NCI-H82 treated with DMSO at 0.1 percent for 48 hours (cell line): ENCODE measurements around the gene PALD1.

Experiments
- DNase-seq: peaks from one replicate; lab custom pipeline; 2025; ENCODE audit not compliant: unreplicated experiment; lab: John Stamatoyannopoulos, UW

The PALD1 gene

GRCh38 chr10:70552586-70552985 lies 74.0 kb downstream of the PALD1 start:
- DNase-seq: no peak

- no peak for DNase-seq
Observed at GRCh38 chr10:70555371-70555770, 76.8 kb downstream of the PALD1 start.

DNA sequence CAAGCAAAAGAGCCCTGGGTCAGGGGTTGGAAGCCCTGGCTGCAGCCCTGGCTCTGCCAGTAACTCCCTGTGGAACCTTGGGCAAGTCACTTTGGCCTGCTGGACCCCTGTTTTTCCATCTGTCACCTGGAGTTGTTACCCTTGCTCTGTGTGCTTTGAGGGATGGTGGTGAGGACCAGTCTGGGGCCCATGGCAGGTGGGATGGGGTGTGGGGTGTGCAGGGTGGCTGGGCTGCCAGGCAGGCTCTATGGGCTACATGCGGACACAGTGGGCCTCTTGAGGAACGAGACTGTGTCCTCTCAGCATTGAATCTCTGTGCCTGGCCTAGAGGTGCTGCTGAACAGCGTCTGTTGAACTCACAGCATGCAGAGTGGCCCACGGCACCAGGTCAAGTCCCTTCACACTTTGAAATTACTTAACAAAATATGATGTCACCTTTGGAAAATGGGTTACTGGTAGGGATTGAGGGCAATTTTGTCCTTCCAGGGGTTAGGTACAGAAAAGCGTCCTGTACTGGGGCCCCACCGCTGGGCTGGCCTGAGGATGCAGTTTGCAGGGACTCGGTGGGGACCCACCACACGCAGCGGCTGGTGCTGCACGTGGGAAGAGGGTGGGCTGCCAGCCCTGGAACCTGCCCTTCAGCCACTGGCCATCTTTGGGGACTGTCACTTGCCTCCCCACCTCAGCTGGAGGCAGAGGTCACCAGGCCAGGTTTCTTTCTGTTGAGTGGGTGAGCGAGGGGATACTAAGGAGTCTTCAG lies 78.7 kb downstream of the PALD1 start:
- DNase-seq: no peak

DNA sequence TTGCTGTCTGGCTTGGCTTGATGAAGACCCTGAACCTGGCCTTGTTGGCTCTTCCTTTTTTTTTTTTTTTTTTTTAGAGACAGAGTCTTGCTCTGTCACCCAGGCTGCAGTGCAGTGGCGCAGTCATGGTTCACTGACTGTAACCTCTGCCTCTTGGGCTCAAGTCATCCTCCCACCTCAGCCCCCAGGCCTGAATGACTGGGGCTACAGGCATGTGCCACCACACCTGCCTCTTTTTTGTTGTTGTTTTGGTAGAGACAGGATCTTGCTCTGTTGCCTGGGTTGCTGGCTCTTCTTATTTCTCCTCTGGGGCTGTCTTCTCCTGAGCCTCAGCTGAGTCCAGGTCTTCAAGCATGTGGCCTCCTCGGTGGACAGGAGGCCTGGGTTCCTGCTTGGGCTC lies 79.3 kb downstream of the PALD1 start:
- no peak for DNase-seq

DNA sequence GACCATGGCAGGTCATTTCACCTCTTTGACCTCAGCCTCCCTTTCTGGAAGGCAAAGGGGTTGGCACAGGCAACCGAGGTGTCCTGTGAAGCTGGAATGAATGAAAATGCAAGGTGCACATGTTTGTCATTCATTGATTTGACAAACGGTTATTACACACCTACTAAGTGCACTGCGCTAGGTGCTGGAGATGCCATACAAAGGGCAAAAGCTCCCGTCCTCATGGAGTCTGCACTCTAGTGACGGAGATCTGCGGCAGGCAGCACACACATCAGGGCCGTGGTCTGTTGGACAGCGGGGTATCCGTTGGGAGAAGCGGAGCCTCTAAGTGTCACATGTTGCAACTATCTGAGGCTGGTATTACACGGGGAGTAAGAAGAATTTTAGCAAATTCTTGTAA lies 79.7 kb downstream of the PALD1 start:
- DNase-seq: no peak

DNA sequence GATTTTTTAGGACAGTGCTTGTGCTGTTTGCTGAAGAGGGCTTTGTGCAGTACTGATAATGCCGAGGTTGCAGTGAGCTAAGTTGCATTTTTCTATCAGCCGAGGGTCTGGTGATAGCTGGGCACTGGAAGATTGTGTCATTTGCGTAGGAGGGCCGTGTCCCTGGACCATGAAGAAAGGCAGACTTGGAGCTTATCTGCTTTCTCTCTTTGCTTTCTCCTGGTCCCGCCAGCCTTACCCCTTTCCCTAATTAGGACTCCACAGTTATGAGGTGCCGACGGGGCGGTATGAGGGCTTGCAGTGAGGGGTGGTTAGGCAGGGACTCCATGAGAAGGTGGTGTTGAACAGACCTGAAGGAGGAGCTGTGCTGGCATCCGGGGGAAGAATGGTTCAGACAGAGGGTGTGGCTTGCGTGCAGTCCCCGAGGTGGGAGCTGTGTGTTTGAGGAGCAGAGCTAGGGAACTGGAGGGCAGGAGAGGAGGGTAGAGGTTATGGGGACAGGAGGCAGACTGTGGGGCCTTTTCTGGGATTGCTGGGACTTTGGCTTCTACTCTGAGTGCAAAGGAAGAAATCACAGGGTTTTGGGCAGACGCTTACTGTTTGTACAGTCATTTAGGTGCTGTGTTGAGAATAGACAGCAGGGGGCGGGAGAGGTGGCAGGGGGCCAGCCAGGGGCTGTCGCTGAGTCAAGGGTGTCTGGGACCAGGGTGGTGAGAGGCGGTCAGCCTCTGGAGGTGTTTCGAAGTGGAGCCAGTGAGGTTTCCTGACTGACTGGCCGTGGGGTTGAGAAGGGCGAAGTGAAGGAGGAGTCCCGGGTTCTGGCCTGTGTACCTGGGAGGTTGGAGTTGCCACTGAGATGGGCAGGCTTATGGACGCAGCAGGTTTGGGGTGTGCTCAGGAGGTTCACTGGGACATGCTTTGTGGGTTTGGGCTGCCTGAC lies 80.6 kb downstream of the PALD1 start:
- peak; percentile 52 for DNase-seq

DNA sequence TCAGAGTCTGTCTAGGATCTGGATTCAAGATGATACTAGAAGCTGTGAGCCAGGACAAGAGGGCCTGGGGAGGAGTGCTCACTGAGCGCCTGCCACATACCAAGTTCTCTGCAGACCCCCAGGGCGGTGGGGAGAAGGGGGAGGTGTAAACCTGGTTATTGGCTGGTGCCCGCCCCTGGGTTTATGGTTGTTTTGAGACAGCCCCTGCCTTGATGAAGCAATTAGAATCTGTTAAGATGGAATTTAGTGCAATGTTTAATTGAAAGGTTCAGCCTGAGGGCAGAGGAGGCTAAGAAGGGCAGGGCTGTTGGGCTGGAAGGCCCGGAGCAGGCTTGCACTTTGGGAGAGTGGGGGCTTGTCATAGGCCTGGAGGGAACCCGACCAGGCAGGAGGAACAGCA lies 81.3 kb downstream of the PALD1 start:
- no peak for DNase-seq

- no peak for DNase-seq
Observed at GRCh38 chr10:70560511-70560941, 82.0 kb downstream of the PALD1 start.

DNA sequence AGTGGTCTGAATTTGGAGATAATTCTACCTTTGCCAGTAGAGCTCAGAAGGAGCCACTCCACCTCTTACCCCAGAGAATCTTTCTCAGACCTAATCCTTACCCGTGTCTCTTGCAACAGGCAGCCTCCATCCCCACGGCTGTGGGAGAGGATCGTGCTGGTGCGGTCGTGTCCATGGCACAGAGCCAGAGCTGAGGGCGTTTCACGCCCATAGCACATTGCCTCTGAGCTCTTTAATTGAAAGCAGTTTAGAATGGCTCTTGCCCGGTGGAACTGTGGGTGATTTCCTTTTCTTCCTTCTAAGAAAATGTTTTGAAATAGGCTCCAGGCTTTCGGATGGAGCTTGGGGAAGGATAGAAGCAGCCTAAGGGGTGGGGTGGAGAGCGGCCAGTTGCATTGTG lies 82.5 kb downstream of the PALD1 start:
- no peak for DNase-seq

- no peak for DNase-seq
Observed at GRCh38 chr10:70561558-70561957, 83.0 kb downstream of the PALD1 start.

- DNase-seq: no peak
Observed at GRCh38 chr10:70562036-70562755, 83.6 kb downstream of the PALD1 start.

GRCh38 chr10:70563230-70563629 lies 84.7 kb downstream of the PALD1 start:
- DNase-seq: peak; percentile 70

DNA sequence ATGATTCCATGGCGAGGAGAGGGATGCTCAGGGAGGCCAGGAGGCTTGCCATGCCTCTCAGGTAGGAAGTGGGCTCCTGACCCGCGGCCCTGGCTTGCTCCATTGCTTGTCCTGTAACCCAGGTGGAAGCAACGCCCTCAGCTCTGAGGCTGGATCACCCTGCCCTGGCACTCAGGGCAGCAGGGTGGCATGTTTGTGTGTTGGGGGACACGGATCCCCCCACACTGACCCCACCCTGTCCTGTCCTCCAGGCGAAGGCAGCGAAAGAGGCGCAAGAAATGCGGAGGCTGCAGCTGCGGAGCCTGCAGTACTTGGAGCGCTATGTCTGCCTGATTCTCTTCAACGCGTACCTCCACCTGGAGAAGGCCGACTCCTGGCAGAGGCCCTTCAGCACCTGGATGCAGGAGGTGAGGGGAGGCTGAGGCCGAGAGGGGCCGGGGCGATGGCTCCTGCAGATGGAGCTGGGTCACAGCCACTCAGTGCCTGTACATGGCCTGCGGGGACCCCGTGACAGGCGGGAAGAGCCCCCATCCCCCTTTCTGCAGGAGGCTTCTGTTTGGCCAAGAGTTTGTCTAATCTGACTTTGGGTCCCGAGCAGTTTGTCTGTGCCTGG lies 85.7 kb downstream of the PALD1 start:
- DNase-seq: no peak

GRCh38 chr10:70564901-70565351 lies 86.4 kb downstream of the PALD1 start:
- no peak for DNase-seq

DNA sequence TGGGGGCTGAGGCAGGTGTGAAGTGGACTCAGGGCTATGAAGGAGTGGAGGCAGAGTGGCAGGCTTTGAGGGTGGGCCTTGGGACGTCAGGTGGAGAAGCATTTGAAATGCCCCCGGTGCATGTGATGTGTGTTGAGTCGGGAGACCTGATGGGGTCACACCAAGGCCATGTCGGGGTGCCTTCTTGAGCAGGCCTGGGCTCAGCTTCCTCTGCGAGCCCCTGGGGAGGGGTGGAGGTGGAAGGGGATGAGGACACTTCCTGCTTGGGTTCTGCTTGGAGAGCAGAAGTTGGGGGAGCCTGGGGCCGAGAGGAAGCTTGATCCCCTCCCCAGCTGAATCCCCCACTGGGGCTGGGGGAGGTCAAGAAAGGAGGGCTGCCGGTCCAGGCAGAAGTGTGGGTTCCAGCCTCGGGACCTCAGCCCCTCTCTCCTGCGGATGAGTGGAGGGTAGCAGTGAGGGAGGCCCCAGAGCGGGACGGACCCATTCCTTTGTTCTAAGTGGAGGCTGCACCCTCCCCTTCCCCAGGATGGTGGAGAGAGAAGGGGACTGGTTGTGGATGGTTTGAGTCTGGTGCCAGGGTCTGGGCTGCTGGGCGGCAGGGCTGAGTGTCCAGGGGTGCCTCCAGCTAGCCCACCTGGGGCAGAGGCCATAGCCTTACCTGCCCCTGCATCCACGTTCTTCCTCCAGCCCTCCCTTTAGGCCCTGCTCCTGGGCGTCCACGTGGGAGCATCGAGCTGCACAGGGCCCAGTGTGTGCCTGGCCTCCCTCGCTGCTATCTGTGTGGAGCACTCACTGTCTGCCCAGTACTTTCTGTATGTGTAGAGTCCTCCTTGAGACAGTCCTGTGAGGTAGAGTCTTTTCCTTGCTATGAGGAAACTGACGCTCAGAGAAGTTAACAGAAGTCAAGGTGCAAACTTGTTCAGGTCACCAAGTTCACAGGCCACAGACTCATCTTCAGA lies 87.3 kb downstream of the PALD1 start:
- no peak for DNase-seq

GRCh38 chr10:70566515-70567290 lies 88.1 kb downstream of the PALD1 start:
- no peak for DNase-seq

GRCh38 chr10:70567603-70568002 lies 89.0 kb downstream of the PALD1 start:
- DNase-seq: no peak

GRCh38 chr10:70568113-70568512 lies 89.5 kb downstream of the PALD1 start:
- no peak for DNase-seq
